ENCODE results near the gene OTOGL.

- TF ChIP-seq CTCF (conservative IDR thresholded peaks at IDR 0.05) (no peak), EZH2 (IDR thresholded peaks at IDR 0.05; ENCODE audit: low read depth) (no peak)
Observed at GRCh38 chr12:80156306-80156705, 57.0 kb downstream of the OTOGL start.
